ENCODE data around the gene CPVL. TPM values are rescaled to one million over a fixed set of nuclear protein-coding genes. Genes with fewer than 3 reads are reported as not detected.
A peak's percentile ranks its signal among the peaks of the same experiment; 100 is the strongest.

Gene CPVL
- total and polyA plus RNA-seq, 4 donors, result 16.6 to 34.8 (median 17.6) TPM

DNA sequence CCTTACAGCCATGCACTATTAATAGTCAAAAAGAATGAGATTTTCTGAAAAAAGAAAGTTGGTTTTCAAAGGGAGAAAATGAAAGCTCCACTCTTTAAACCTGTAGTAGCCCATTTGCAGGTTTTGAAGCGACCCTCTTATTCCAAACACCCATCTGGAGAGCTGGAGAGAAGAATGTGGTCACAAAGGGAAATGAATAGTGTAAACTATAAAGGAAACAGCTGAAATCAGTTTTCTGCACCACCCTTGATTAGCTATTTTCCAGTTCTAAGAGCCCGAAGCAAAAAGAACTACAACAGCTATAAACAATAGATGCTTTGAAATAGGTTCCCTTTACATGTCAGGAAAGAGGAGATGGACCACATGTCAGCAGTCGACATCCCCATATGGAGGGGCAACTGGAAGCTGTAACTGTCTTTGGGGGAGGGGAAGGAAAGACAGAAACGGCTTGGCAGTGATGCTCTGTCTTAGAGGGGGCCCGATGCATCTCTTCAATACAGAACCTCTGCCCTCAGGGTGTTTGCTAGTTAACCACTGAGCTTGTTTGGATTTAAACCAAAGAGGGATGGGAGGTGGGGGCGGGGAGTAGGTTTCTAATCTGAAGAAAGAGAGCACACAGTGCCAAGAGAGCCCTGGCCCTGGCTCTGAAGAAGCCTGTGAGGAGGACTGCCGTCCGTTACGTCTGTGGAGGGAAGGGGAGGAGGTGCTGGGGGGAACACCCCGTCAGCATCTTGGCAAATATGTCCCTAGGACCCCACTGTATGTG is 55.3 kb downstream of the CPVL start:
- Histone ChIP-seq H3K9ac (ENCODE audit: insufficient read depth in 1 of 2, low read length in 2 of 2) (peak overlapping the region; percentile 63 to 78), H3K27ac (ENCODE audit: low read depth in 1 of 2, low read length in 1 of 2) (peak overlapping the region in 1 of 2 donors; percentile 73), H3K9me3 (ENCODE audit: control insufficient read depth in 4 of 4, insufficient read depth in 3 of 4, low read length in 3 of 4) (no peaks in the 10 kb centered on the region), H3K4me3 (no peak overlapping the region), H3K36me3 (ENCODE audit: control insufficient read depth in 4 of 4, insufficient read depth in 4 of 4, low read length in 4 of 4) (no peaks in the 10 kb centered on the region), H3K4me1 (ENCODE audit: control insufficient read depth in 5 of 5, insufficient read depth in 5 of 5, low read length in 5 of 5) (peaks cover 6 to 73% (median 20%) of the 10 kb centered on the region in 5 donors), H3K27me3 (ENCODE audit: control insufficient read depth in 3 of 3, insufficient read depth in 3 of 3, low read length in 2 of 3) (no peaks in the 10 kb centered on the region)
- DNase-seq, result peak; percentile 96 to 100 (median 100)
- peak; percentile 31 for ATAC-seq (ENCODE audit: insufficient read depth, low FRiP score)
- WGBS, 2 donors, result 13 to 25% methylated on average over 10 of the region's 10 CpGs
- TF ChIP-seq CTCF (IDR thresholded peaks at IDR 0.05; ENCODE audit: control extremely low read depth, extremely low read depth), result no peak

- H3K27me3 ChIP-seq (ENCODE audit: control insufficient read depth in 3 of 3, insufficient read depth in 3 of 3, low read length in 2 of 3), result no peaks in the 10 kb centered on the region
- 67 to 84% methylated on average over 3 of the region's 3 CpGs for WGBS, 2 donors
These were observed 56.1 kb downstream of the CPVL start for GRCh38 chr7:29090151-29090805.

GRCh38 chr7:29087840-29088170 is 58.5 kb downstream of the CPVL start:
- Histone ChIP-seq H3K27ac (ENCODE audit: low read depth in 1 of 2, low read length in 1 of 2) (peak overlapping the region in 1 of 2 donors; percentile 17), H3K9ac (ENCODE audit: insufficient read depth in 1 of 2, low read length in 2 of 2) (no peak overlapping the region), H3K27me3 (ENCODE audit: control insufficient read depth in 3 of 3, insufficient read depth in 3 of 3, low read length in 2 of 3) (no peaks in the 10 kb centered on the region), H3K36me3 (ENCODE audit: control insufficient read depth in 4 of 4, insufficient read depth in 4 of 4, low read length in 4 of 4) (no peaks in the 10 kb centered on the region), H3K9me3 (ENCODE audit: control insufficient read depth in 4 of 4, insufficient read depth in 3 of 4, low read length in 3 of 4) (no peaks in the 10 kb centered on the region), H3K4me3 (no peak overlapping the region), H3K4me1 (ENCODE audit: control insufficient read depth in 5 of 5, insufficient read depth in 5 of 5, low read length in 5 of 5) (peaks cover 4 to 48% (median 17%) of the 10 kb centered on the region in 5 donors)
- whole genome bisulfite sequencing, 2 donors, result 43 to 73% methylated on average over 1 of the region's 1 CpG
- no peak for DNase-seq
- no peak for TF ChIP-seq CTCF (IDR thresholded peaks at IDR 0.05; ENCODE audit: control extremely low read depth, extremely low read depth)
- ATAC-seq (ENCODE audit: insufficient read depth, low FRiP score), result no peak

More at GRCh38 chr7:29090151-29090805, 56.1 kb downstream of the CPVL start:
- H3K9me3 ChIP-seq (ENCODE audit: control insufficient read depth in 4 of 4, insufficient read depth in 3 of 4, low read length in 3 of 4), result no peaks in the 10 kb centered on the region
- H3K4me3 ChIP-seq, result no peak overlapping the region
- H3K4me1 ChIP-seq (ENCODE audit: control insufficient read depth in 5 of 5, insufficient read depth in 5 of 5, low read length in 5 of 5), result peaks cover 6 to 66% (median 19%) of the 10 kb centered on the region in 5 donors
- H3K36me3 ChIP-seq (ENCODE audit: control insufficient read depth in 4 of 4, insufficient read depth in 4 of 4, low read length in 4 of 4), result no peaks in the 10 kb centered on the region
- no peak for TF ChIP-seq CTCF (IDR thresholded peaks at IDR 0.05; ENCODE audit: control extremely low read depth, extremely low read depth)
- DNase-seq (peak; percentile 73 to 88 (median 83)), ATAC-seq (ENCODE audit: insufficient read depth, low FRiP score) (no peak)
- H3K9ac ChIP-seq (ENCODE audit: insufficient read depth in 1 of 2, low read length in 2 of 2), result no peak overlapping the region
- H3K27ac ChIP-seq (ENCODE audit: low read depth in 1 of 2, low read length in 1 of 2), result no peak overlapping the region

All from lung (tissue), 12 donors.